Astrocyte of the cerebellum (primary cell): ENCODE results near the gene EFCAB12.

Experiments used
- DNase-seq: peaks from one replicate; pipeline ENCODE4 v3.0.0-alpha.2; 2011; ENCODE audit warnings: low read depth
- H3K4me3 ChIP-seq: 2 replicates; pipeline ENCODE4 v1.5.1; 2011; ENCODE audit warnings: mild to moderate bottlenecking, low read depth, low read length, moderate library complexity
- CTCF ChIP-seq: IDR thresholded peaks from 2 replicates; pipeline ENCODE4 v1.5.1; 2012; ENCODE audit warnings: low read length, low read depth, moderate library complexity, mild to moderate bottlenecking; ENCODE audit errors: missing control alignments
- in situ Hi-C: cut with HindIII; loops from 2 replicates; pipeline ENCODE4 v1.10.0; 2017; ENCODE audit warnings: low sequenced_read_pairs

EFCAB12 gene

GRCh38 chr3:129461461-129462146 lies 33.2 kb upstream of the EFCAB12 start:
- no peak for DNase-seq

GRCh38 chr3:129461022-129461421 lies 32.6 kb upstream of the EFCAB12 start:
- DNase-seq: peak; percentile 24
- no peak overlapping the region for H3K4me3 ChIP-seq
- in situ Hi-C loops: no loop called here

More at GRCh38 chr3:129461461-129462146, 33.2 kb upstream of the EFCAB12 start:
- in situ Hi-C loops: no loop called here
- H3K4me3 ChIP-seq: no peak overlapping the region
- TF ChIP-seq CTCF: no peak

GRCh38 chr3:129460572-129460971 lies 32.1 kb upstream of the EFCAB12 start:
- no peak for DNase-seq
- H3K4me3 ChIP-seq: no peak overlapping the region
- in situ Hi-C loops: no loop called here
- no peak for TF ChIP-seq CTCF

More at GRCh38 chr3:129461022-129461421, 32.6 kb upstream of the EFCAB12 start:
- TF ChIP-seq CTCF: no peak

- in situ Hi-C loops: no loop called here
- H3K4me3 ChIP-seq: no peak overlapping the region
- DNase-seq: no peak
- no peak for TF ChIP-seq CTCF
Observed at GRCh38 chr3:129460155-129460554, 31.7 kb upstream of the EFCAB12 start.

- TF ChIP-seq CTCF: no peak
- in situ Hi-C loops: no loop called here
- no peak overlapping the region for H3K4me3 ChIP-seq
- DNase-seq: no peak
Observed at GRCh38 chr3:129453732-129454131, 25.3 kb upstream of the EFCAB12 start.

GRCh38 chr3:129449279-129450115 lies 21.1 kb upstream of the EFCAB12 start:
- H3K4me3 ChIP-seq: no peak overlapping the region
- DNase-seq: peak; percentile 40
- in situ Hi-C loops: loop anchor here (25.0 kb wide), 1 partner anchor 388 kb away; no protein-coding TSS in a partner anchor
- no peak for TF ChIP-seq CTCF
